HG03095 (cell line): ENCODE data around the gene LRRTM3.

Source experiments
- ATAC-seq: cut with Tn5 transposase; IDR thresholded peaks from one replicate; pipeline ENCODE4 v1.9.1; 2021; ENCODE audit warnings: moderate library complexity; ENCODE audit not compliant: unreplicated experiment

The LRRTM3 gene

GRCh38 chr10:66931949-66932343 is 6.1 kb downstream of the LRRTM3 start:
- no peak for ATAC-seq

GRCh38 chr10:66934711-66935110 is 8.9 kb downstream of the LRRTM3 start:
- ATAC-seq = no peak

GRCh38 chr10:66940965-66941364 is 15.1 kb downstream of the LRRTM3 start:
- no peak for ATAC-seq

GRCh38 chr10:66941491-66941890 is 15.7 kb downstream of the LRRTM3 start:
- ATAC-seq = no peak

GRCh38 chr10:66942407-66942806 is 16.6 kb downstream of the LRRTM3 start:
- ATAC-seq = no peak

GRCh38 chr10:66943590-66943989 is 17.8 kb downstream of the LRRTM3 start:
- ATAC-seq = no peak

- no peak for ATAC-seq
Observed at GRCh38 chr10:66951896-66952295, 26.1 kb downstream of the LRRTM3 start.

GRCh38 chr10:66958466-66958865 is 32.6 kb downstream of the LRRTM3 start:
- ATAC-seq = no peak

GRCh38 chr10:66964946-66965345 is 39.1 kb downstream of the LRRTM3 start:
- ATAC-seq = no peak

GRCh38 chr10:66980246-66980815 is 54.5 kb downstream of the LRRTM3 start:
- no peak for ATAC-seq

- ATAC-seq = no peak
Observed at GRCh38 chr10:66981361-66982052, 55.7 kb downstream of the LRRTM3 start.

- ATAC-seq = no peak
Observed at GRCh38 chr10:66982053-66982420, 56.2 kb downstream of the LRRTM3 start.

- no peak for ATAC-seq
Observed at GRCh38 chr10:66982792-66983474, 57.1 kb downstream of the LRRTM3 start.

GRCh38 chr10:66983475-66983818 is 57.6 kb downstream of the LRRTM3 start:
- ATAC-seq = no peak

- no peak for ATAC-seq
Observed at GRCh38 chr10:66990143-66990830, 64.5 kb downstream of the LRRTM3 start.

GRCh38 chr10:66996996-66997395 is 71.2 kb downstream of the LRRTM3 start:
- ATAC-seq = no peak

- no peak for ATAC-seq
Observed at GRCh38 chr10:66999762-67000545, 74.1 kb downstream of the LRRTM3 start.

- ATAC-seq = no peak
Observed at GRCh38 chr10:67004690-67005089, 78.9 kb downstream of the LRRTM3 start.

GRCh38 chr10:67005981-67006380 is 80.1 kb downstream of the LRRTM3 start:
- ATAC-seq = no peak

- ATAC-seq = no peak
Observed at GRCh38 chr10:67011480-67011879, 85.6 kb downstream of the LRRTM3 start.

- ATAC-seq = no peak
Observed at GRCh38 chr10:67011981-67012380, 86.1 kb downstream of the LRRTM3 start.
